Measurements from ENCODE around the gene PYGO1.
"Not testable (repeated sequence)": the region's sequence is repeated elsewhere in the genome, so short reads cannot be mapped to it uniquely, and the experiment has no call there.

Gene PYGO1

GRCh38 chr15:55498109-55498938 lies 89.8 kb downstream of the PYGO1 start:
- not testable (repeated sequence) for H3K36me3 ChIP-seq (ENCODE audit: control insufficient read depth, low read depth, low read length); H3K9me3 ChIP-seq (ENCODE audit: control insufficient read depth, low read depth, low read length); H3K27ac ChIP-seq (ENCODE audit: low read length); H3K27me3 ChIP-seq (ENCODE audit: control insufficient read depth, insufficient read depth, low read length); H3K4me1 ChIP-seq (ENCODE audit: control insufficient read depth, low read depth, low read length)
- Histone ChIP-seq H3K9ac (ENCODE audit: low read length) (peak overlapping the region; percentile 13), H3K4me3 (ENCODE audit: low read length) (peak overlapping the region; percentile 91)

- Histone ChIP-seq H3K9ac (ENCODE audit: low read length) (no peak overlapping the region), H3K4me3 (ENCODE audit: low read length) (no peak overlapping the region), H3K4me1 (ENCODE audit: control insufficient read depth, low read depth, low read length) (peaks cover 3% of the 10 kb centered on the region), H3K27me3 (ENCODE audit: control insufficient read depth, insufficient read depth, low read length) (no peaks in the 10 kb centered on the region), H3K27ac (ENCODE audit: low read length) (no peak overlapping the region), H3K9me3 (ENCODE audit: control insufficient read depth, low read depth, low read length) (no peaks in the 10 kb centered on the region), H3K36me3 (ENCODE audit: control insufficient read depth, low read depth, low read length) (no peaks in the 10 kb centered on the region)
Measured at GRCh38 chr15:55496716-55497115, 91.4 kb downstream of the PYGO1 start.

- Histone ChIP-seq H3K27ac (ENCODE audit: low read length) (no peak overlapping the region), H3K9ac (ENCODE audit: low read length) (no peak overlapping the region), H3K9me3 (ENCODE audit: control insufficient read depth, low read depth, low read length) (no peaks in the 10 kb centered on the region), H3K36me3 (ENCODE audit: control insufficient read depth, low read depth, low read length) (no peaks in the 10 kb centered on the region), H3K27me3 (ENCODE audit: control insufficient read depth, insufficient read depth, low read length) (no peaks in the 10 kb centered on the region), H3K4me1 (ENCODE audit: control insufficient read depth, low read depth, low read length) (peaks cover 3% of the 10 kb centered on the region), H3K4me3 (ENCODE audit: low read length) (no peak overlapping the region)
Measured at GRCh38 chr15:55494931-55495330, 93.2 kb downstream of the PYGO1 start.

- not testable (repeated sequence) for H3K9me3 ChIP-seq (ENCODE audit: control insufficient read depth, low read depth, low read length); H3K4me3 ChIP-seq (ENCODE audit: low read length); H3K27me3 ChIP-seq (ENCODE audit: control insufficient read depth, insufficient read depth, low read length); H3K9ac ChIP-seq (ENCODE audit: low read length); H3K36me3 ChIP-seq (ENCODE audit: control insufficient read depth, low read depth, low read length); H3K27ac ChIP-seq (ENCODE audit: low read length); H3K4me1 ChIP-seq (ENCODE audit: control insufficient read depth, low read depth, low read length)
Measured at GRCh38 chr15:55488952-55489600, 99.1 kb downstream of the PYGO1 start.
